Thyroid gland (tissue), 4 donors: ENCODE measurements around the gene NEK2.

ENCODE experiments used
- POLR2A ChIP-seq, 2 donors: fragments of 450-650 bp; IDR thresholded peaks; one replicate each; pipeline ENCODE4 v1.6.1; 2017; ENCODE audit warnings: antibody characterized with exemption in 2 of 2, mild to moderate bottlenecking in 2 of 2, moderate library complexity in 1 of 2
- TF ChIP-seq, protein P1 (sequence below), 6 experiments: fragments of 200-600 bp in 3 of 6; fragments of 450-650 bp in 3 of 6; sonication (generic) in 3 of 6; IDR thresholded peaks; one replicate each; pipeline ENCODE4 v1.5.1; 2016 to 2019; ENCODE audit warnings: antibody characterized with exemption in 6 of 6, mild to moderate bottlenecking in 2 of 6, inconsistent platforms in 1 of 6, moderate library complexity in 1 of 6

DNA sequence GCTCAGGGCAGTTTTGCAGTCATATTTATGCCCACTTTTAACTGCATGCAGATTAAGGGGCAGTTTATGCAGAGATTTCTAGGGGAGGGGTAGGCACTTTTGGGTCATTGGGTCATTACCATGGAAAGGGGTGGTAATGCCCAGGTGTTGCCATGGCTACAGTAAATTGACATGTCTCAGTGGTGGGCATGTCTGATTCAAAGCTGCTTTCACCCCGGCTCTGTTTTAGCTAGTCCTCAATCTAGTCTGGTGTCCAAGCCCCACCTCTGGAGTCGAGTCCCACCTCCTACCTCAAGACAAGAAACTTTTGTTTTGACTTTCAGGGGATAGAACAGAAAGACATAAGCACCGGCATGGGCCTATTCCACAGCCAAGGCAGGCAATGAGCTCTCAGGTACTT lies 8.9 kb upstream of the NEK2 start:
- TF ChIP-seq, protein P1, sequence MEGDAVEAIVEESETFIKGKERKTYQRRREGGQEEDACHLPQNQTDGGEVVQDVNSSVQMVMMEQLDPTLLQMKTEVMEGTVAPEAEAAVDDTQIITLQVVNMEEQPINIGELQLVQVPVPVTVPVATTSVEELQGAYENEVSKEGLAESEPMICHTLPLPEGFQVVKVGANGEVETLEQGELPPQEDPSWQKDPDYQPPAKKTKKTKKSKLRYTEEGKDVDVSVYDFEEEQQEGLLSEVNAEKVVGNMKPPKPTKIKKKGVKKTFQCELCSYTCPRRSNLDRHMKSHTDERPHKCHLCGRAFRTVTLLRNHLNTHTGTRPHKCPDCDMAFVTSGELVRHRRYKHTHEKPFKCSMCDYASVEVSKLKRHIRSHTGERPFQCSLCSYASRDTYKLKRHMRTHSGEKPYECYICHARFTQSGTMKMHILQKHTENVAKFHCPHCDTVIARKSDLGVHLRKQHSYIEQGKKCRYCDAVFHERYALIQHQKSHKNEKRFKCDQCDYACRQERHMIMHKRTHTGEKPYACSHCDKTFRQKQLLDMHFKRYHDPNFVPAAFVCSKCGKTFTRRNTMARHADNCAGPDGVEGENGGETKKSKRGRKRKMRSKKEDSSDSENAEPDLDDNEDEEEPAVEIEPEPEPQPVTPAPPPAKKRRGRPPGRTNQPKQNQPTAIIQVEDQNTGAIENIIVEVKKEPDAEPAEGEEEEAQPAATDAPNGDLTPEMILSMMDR (IDR thresholded peaks at IDR 0.05) = no peak
- no peak for TF ChIP-seq POLR2A (IDR thresholded peaks at IDR 0.05)
